ENCODE data around the gene RGS5.

DNA sequence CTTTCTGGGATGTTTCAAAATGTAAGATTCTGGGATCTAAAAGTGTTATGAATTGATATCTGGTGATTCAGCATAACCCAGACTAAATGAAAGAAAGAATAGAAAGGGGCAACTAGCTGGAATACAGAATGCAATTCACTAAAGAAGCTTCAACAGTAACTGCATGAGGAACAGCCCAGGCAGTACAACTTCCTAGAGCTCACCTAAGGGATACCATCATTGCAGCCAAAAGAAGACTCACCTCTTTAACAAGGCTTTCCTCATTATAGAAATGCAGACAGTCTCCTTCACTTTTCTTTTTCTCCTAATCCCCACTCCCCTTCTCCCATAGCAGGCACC lies 6.3 kb downstream of the RGS5 start:
- TF ChIP-seq ZFX (IDR thresholded peaks at IDR 0.05; ENCODE audit: borderline replicate concordance), result no peak
- TF ChIP-seq, protein P1, sequence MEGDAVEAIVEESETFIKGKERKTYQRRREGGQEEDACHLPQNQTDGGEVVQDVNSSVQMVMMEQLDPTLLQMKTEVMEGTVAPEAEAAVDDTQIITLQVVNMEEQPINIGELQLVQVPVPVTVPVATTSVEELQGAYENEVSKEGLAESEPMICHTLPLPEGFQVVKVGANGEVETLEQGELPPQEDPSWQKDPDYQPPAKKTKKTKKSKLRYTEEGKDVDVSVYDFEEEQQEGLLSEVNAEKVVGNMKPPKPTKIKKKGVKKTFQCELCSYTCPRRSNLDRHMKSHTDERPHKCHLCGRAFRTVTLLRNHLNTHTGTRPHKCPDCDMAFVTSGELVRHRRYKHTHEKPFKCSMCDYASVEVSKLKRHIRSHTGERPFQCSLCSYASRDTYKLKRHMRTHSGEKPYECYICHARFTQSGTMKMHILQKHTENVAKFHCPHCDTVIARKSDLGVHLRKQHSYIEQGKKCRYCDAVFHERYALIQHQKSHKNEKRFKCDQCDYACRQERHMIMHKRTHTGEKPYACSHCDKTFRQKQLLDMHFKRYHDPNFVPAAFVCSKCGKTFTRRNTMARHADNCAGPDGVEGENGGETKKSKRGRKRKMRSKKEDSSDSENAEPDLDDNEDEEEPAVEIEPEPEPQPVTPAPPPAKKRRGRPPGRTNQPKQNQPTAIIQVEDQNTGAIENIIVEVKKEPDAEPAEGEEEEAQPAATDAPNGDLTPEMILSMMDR (IDR thresholded peaks at IDR 0.05), result no peak

Measured in 22Rv1 (cell line).